GM08714 (cell line): ENCODE results near the gene CRELD2.
"Not testable (repeated sequence)": the region's sequence is repeated elsewhere in the genome, so short reads cannot be mapped to it uniquely, and the experiment has no call there.

Experiments used
- H3K4me3 ChIP-seq: fragments of 200-500 bp; sonication (Bioruptor generic); 2 replicates; pipeline ENCODE4 v1.5.1; 2014; ENCODE audit warnings: mild to moderate bottlenecking, low read length, inconsistent platforms
- ZNF274 ChIP-seq: IDR thresholded peaks from 2 replicates; pipeline ENCODE4 v1.6.1; 2012; ENCODE audit warnings: mild to moderate bottlenecking, low read depth, low read length

The CRELD2 gene

DNA sequence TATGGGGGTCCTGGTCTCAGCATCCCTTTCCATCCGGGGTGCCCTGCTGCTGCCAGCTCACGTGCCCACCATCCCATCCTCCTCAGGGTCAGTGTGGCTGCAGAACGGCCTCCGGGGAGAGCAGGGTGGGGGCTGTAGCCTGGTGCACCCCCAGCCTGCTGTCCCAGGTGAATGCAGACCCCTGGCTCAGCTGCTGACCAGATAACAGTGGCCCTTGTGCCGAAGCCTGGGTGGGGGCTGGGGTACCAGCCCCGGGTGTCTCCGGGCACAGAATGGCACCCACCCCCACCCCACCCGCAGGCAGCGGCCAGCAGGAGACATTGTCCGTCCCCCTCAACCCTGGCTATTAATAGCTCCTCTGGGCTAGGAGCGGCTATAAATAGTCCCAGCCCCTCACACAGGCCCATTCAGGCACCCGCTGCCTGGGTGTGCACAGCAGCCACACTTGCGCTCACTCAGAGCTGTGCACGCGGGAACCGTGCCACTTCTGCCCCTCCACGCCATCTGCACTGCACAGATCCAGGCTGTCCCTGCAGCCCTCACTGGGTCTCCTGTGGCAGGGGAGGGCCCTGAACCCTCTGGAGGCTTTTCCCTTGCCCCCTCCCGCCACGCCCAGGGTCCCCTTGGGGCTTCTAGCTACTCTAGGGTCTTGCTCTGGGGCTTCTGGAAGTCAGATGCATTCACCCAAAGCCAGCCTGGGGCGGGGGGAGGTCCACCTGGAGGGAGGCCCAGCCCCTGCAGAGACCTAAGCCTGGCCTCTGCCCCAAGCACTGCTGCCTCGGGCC is 18.7 kb downstream of the CRELD2 start:
- no peak overlapping the region for H3K4me3 ChIP-seq
- TF ChIP-seq ZNF274 = no peak

DNA sequence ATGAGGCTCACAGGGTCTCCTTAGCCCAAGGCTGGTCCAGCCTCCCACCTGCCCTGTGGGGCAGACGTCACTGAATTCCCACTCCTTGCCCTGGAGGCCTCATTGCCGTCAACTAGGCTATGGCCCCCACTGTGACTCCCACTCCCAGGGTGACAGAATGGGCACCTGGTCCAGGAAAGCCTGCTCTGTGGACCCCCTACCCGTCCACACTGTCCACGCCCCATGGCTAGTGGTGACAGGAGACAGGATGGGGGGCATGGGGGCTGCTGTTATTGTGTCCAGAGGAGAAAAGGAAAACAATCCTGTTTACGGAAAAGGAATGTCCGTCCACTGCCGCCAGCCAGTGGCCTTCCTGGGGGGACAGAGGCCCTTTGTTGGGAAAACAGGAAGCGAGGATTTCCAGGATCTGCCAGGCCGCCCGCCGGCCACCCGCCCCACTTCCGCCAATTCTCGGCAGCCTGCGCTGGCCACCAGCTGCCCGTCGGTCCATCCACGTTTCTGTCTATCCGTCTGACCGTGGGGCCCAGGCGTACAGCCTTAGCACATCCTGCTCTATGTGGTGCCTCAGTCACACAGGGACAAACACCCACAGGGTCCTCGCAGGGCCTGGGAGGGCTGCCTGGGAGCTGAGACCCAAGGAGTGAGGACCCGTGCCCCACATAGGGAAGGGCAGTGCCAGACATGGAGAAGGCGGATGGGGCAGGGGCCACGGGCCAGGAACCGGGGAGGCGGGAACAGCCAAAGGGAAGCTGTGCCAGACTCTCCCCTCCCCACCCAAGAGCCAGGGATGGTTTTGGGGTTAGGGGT is 19.5 kb downstream of the CRELD2 start:
- H3K4me3 ChIP-seq = no peak overlapping the region
- no peak for TF ChIP-seq ZNF274

DNA sequence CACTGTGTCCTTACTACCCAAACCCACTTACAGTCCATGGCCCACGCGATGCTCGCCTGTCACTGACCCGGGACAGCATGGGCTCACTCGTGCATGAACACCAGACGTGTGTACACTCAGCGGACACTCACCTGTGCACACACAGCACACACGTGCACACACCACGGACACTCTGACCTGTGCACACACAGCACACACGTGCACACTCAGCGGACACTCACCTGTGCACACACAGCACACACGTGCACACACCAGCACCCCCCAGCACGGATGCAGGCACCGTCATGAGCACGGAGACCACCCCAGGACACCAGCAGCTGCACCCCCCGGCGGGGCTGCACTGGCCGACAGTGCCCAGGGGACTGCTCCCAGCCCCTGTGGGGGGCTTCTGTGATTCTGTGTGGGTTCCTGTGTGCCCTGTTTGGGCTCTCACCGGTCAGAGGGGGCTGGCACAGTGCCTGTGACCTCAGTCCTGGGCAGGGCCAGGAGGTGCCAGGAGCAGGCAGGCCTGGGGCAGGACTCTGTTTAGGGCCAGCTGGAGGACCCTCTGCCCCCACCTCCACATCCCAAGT is 20.2 kb downstream of the CRELD2 start:
- no peak overlapping the region for H3K4me3 ChIP-seq
- no peak for TF ChIP-seq ZNF274

DNA sequence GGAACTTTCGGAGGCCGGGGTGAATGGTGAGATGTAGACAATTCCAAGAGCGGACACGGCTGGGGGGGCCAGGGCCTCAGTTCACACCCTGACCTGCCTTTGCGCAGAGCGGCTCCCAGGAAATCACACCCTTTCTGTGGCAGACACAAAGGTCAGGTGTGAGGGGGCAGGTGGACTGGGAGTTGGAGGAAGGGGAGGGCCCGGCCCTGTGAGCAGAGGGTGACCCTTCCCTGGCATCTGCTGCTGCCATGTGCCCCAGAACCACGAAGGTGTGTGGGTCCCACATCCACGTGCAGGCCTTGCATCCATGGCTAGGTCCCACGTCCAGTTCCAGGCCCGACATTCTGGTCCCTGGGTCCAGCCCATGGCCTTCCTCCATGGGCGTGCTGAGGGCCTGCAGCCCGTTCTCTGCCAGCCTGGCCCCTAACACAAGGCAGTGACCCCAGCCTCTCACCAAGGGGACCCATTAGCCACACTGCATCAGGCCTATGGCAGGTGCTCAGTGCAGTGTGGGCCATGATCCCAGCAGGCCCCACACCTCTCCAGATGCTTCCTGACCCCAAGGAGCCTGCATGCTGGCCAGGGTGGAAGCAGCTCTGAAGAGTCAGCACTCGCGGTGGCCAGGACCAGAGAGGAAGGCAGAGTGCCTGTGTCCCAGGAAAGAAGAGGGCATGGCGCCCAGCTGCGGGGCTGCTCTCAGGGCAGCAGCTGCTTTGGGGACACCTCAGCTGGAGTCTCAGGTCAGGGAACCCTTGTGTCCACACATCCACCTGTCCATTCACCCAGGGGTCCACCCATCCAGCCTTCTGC is 23.3 kb downstream of the CRELD2 start:
- H3K4me3 ChIP-seq = no peak overlapping the region
- no peak for TF ChIP-seq ZNF274

DNA sequence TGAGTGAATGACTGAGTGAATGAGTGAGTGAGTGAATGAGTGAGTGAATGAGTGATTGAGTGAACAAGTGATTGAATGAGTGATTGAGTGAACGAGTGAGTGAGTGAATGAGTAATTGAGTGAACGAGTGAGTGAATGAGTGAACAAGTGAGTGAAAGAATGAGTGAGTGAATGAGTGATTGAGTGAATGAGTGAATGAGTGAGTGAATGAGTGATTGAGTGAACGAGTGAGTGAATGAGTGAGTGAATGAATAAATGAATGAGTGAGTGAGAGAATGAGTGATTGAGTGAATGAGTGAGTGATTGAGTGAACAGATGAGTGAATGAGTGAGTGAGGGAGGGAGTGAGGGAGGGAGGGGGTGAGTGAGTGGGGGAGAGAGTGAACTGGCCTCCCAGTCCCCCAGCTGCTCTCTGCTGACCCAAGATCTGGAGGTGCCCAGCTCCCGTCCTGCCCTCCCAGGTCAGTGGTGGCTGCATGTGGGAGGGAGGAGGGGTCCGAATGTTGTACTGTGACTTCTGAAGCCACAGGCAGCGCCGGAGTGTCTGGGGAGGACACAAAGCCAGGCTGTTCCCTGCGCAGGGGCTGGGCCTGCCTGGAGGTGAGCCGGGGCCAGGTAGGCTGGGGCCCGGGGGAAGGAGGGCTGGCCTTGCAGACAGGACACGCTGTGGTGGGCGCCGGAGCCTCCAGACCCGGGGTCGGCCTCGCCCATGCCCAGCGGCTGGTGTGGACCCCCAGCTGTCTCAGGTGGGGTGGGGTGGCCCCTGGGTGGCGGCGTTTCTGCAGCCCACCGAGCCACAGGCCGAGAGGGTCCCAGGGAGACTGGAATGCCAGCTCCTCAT is 24.4 kb downstream of the CRELD2 start:
- no peak overlapping the region for H3K4me3 ChIP-seq
- no peak for TF ChIP-seq ZNF274

DNA sequence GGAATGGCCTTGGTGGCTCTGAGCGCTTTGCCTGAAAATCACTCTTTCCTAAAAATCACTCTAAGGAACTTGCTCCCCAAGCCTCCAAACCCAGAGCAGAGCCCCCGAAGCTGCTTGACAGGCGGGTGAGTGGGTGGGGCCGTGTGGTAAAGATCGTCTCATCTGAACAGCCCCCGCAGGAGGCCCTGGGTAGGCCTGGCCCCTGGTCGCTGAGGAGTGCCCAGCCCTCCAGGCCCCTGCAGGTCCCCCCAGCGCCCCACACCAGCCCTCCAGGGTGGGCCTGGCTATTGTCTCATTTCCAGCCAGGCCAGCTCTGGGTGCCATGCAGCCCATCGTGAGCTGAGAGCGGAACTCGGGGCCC is 25.0 kb downstream of the CRELD2 start:
- no peak for TF ChIP-seq ZNF274
- H3K4me3 ChIP-seq = no peak overlapping the region

DNA sequence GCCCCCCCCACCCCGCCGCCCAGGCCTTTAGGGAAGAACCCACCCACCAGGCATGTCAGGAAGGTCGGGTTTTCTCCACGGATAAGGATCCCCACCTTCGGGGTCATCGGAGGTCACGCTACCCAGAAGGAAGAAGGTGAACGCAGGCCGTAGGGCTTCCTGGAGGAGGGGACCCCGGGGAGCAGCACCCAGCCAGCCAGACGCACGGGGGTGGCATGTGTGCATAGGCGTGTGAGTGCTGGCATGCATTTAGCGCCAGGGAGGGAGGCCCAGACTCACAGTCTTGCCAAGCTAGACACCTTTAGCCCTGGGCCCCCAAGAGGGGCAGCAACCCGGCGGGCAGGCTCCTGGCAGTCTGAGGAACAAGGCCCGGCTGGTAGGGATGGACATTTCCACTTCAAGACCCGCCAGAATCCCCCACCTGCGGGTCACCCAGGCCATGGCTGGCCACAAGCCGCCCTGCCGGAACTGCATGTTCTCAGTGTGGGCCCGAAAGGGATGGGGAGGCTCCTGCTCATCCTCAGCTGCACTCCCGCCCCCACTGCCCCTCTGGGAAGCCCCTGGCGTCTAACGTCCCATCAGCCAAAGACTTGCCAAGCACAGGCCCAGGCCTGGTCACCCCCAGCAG is 25.5 kb downstream of the CRELD2 start:
- TF ChIP-seq ZNF274 = no peak
- no peak overlapping the region for H3K4me3 ChIP-seq

DNA sequence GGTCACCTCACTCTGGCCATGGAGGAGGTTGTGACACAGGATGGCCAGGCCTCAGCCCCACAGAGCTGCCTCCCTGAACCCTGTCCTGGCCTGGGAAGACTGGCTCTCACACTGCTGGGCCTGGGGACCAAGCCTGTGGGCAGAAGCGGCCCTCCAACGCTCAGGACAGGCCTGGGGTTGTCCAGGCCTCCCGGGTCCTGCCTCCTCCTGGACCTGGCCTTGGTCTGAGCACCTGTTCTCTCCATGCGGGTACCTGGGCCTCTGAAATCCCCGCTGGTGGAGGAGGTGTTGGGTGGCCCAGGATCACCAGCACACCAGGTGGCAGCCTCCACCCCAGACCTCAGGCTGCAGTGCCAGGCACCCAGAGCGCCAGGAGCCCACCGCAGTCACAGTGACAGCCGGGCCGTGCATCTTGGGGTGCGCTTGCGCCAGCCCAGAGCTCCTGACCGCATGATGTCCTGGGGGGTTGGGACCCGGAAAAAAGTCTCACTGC is 26.0 kb downstream of the CRELD2 start:
- no peak overlapping the region for H3K4me3 ChIP-seq

DNA sequence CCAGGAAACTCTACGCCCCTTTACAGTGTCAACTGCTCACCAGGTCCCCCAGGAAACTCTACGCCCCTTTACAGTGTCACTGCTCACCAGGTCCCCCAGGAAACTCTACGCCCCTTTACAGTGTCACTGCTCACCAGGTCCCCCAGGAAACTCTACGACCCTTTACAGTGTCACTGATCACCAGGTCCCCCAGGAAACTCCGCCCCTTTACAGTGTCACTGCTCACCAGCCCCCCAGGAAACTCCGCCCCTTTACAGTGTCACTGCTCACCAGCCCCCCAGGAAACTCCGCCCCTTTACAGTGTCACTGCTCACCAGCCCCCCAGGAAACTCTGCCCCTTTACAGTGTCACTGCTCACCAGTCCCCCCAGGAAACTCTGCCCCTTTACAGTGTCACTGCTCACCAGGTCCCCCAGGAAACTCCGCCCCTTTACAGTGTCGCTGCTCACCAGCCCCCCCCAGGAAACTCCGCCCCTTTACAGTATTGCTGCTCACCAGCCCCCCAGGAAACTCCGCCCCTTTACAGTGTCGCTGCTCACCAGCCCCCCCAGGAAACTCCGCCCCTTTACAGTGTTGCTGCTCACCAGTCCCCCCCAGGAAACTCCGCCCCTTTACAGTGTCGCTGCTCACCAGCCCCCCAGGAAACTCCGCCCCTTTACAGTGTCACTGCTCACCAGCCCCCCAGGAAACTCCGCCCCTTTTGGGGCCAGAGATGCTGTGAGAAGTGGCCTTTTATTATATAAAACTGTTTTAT is 26.8 kb downstream of the CRELD2 start:
- not testable (repeated sequence) for H3K4me3 ChIP-seq

More for the DNA sequence above, 26.0 kb downstream of the CRELD2 start:
- TF ChIP-seq ZNF274 = no peak

DNA sequence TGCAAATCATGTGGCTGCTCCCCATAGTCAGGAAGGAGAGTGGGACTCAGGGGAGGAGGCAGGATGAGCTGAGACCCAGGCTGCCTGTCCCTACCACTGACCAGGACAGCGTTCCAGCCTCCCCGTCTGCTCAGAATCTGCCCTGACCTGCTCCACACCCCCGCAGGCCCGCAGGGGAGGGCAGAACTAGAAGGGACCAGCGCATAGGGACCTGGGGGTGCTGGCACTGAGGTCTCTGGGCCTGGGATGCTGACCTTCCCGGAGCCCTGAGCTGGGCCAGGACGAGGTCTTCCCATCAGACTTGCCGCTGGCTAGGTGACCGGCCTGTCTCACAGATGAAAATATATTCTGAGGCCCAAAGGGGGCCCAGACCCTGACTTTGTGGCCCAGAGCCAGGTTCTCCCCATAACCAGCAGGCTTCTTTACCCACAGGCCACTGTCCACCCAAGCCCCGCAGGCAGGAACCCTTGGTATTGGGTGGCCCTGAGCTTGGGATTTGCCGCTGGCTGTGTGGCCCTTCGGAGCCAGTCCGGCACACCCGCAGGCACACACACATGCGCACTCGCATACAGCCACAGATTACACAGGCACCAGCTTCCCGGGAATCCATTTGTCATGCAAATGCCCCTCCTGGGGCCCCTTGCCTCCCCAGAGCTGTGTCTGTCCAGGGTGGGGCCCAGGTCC is 28.3 kb downstream of the CRELD2 start:
- TF ChIP-seq ZNF274 = no peak
- no peak overlapping the region for H3K4me3 ChIP-seq

DNA sequence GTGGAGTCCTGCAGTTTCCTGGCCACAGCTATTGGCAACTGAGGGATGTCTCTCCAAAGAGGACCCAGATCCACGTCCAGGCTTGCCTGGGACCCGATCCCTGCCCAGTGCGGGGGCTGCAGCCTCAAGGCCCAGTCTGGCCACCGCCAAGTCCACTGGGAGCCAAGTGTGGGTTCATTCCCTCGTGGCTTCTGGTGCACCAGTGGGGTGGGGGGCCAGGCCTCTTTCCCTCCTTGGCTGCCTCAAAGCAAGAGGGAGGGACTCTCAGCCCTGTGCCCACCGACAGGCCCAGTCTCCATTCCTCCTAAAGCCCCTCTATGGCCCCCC is 28.8 kb downstream of the CRELD2 start:
- no peak for TF ChIP-seq ZNF274
- H3K4me3 ChIP-seq = no peak overlapping the region
